H9 (cell line): Measurements from ENCODE around the gene SPTBN2. TPM values are rescaled to one million over a fixed set of nuclear protein-coding genes. Genes with fewer than 3 reads are reported as not detected.

ENCODE experiments used
- DNase-seq: peaks from one replicate; pipeline ENCODE4 v3.0.0-alpha.2; 2017
- H2AFZ ChIP-seq: one replicate; pipeline ENCODE4 v1.6.1; 2013; ENCODE audit warnings: mild to moderate bottlenecking, low read length, control low read depth, moderate library complexity
- H2AK5ac ChIP-seq: 2 replicates; pipeline ENCODE4 v1.6.1; 2013; ENCODE audit warnings: low read length, control low read depth, mixed read lengths; ENCODE audit not compliant: insufficient read length
- H2BK120ac ChIP-seq: one replicate; pipeline ENCODE4 v1.6.1; 2013; ENCODE audit warnings: low read depth, mild to moderate bottlenecking, low read length, control low read depth, inconsistent platforms; ENCODE audit not compliant: poor library complexity, severe bottlenecking
- H2BK12ac ChIP-seq: 2 replicates; pipeline ENCODE4 v1.6.1; 2013; ENCODE audit warnings: low read length, control low read depth, mixed read lengths, low read depth; ENCODE audit not compliant: insufficient read length
- H2BK15ac ChIP-seq: 2 replicates; pipeline ENCODE4 v1.6.1; 2013; ENCODE audit warnings: low read depth, low read length, control low read depth
- H2BK20ac ChIP-seq: one replicate; pipeline ENCODE4 v1.6.1; 2013; ENCODE audit warnings: low read depth, mild to moderate bottlenecking, low read length, control low read depth, inconsistent platforms; ENCODE audit not compliant: poor library complexity, severe bottlenecking
- H2BK5ac ChIP-seq: 2 replicates; pipeline ENCODE4 v1.6.1; 2013; ENCODE audit warnings: low read length, control low read depth, mixed read lengths; ENCODE audit not compliant: insufficient read length
- H3K14ac ChIP-seq: 2 replicates; pipeline ENCODE4 v1.6.1; 2013; ENCODE audit warnings: low read length, control low read depth; ENCODE audit not compliant: insufficient read depth
- H3K18ac ChIP-seq: 2 replicates; pipeline ENCODE4 v1.6.1; 2013; ENCODE audit warnings: low read depth, mild to moderate bottlenecking, mixed read lengths, low read length, control low read depth; ENCODE audit not compliant: insufficient read length
- H3K23ac ChIP-seq: 2 replicates; pipeline ENCODE4 v1.6.1; 2013; ENCODE audit warnings: low read length, control low read depth, mixed read lengths, low read depth; ENCODE audit not compliant: insufficient read length
- H3K23me2 ChIP-seq: 2 replicates; pipeline ENCODE4 v1.6.1; 2013; ENCODE audit warnings: low read depth, mild to moderate bottlenecking, mixed read lengths, low read length, control low read depth; ENCODE audit not compliant: insufficient read length, poor library complexity, severe bottlenecking
- H3K27ac ChIP-seq: 2 replicates; pipeline ENCODE4 v1.5.1; 2013; ENCODE audit warnings: low read length, control low read depth, mixed read lengths, low read depth; ENCODE audit not compliant: insufficient read length
- H3K27me3 ChIP-seq: 2 replicates; pipeline ENCODE4 v1.6.1; 2013; ENCODE audit warnings: low read length, control low read depth, inconsistent platforms; ENCODE audit not compliant: insufficient read depth
- H3K4ac ChIP-seq: 2 replicates; pipeline ENCODE4 v1.6.1; 2013; ENCODE audit warnings: low read depth, mild to moderate bottlenecking, control low read depth, inconsistent platforms, low read length, moderate library complexity
- H3K4me1 ChIP-seq: 2 replicates; pipeline ENCODE4 v1.6.1; 2013; ENCODE audit warnings: low read length, control low read depth, inconsistent platforms; ENCODE audit not compliant: insufficient read depth
- H3K4me2 ChIP-seq: 2 replicates; pipeline ENCODE4 v1.6.1; 2013; ENCODE audit warnings: low read length, control low read depth, mixed read lengths; ENCODE audit not compliant: insufficient read length, insufficient read depth
- H3K56ac ChIP-seq: 2 replicates; pipeline ENCODE4 v1.6.1; 2013; ENCODE audit warnings: low read depth, mild to moderate bottlenecking, mixed read lengths, low read length, control low read depth; ENCODE audit not compliant: insufficient read length
- H3K79me1 ChIP-seq: 2 replicates; pipeline ENCODE4 v1.6.1; 2013; ENCODE audit warnings: low read depth, mild to moderate bottlenecking, moderate library complexity, low read length, control low read depth, inconsistent platforms; ENCODE audit not compliant: insufficient read depth, poor library complexity, severe bottlenecking
- H3K79me2 ChIP-seq: 2 replicates; pipeline ENCODE4 v1.6.1; 2013; ENCODE audit warnings: low read length, control low read depth, inconsistent platforms; ENCODE audit not compliant: insufficient read depth
- H3K9ac ChIP-seq: 2 replicates; pipeline ENCODE4 v1.6.1; 2013; ENCODE audit warnings: low read length, control low read depth, mixed read lengths; ENCODE audit not compliant: insufficient read length; ENCODE audit errors: extremely low read depth
- H3K9me3 ChIP-seq: one replicate; pipeline ENCODE4 v1.6.1; 2013; ENCODE audit warnings: low read depth, low read length, inconsistent platforms; ENCODE audit not compliant: control insufficient read depth
- H3T11ph ChIP-seq: one replicate; pipeline ENCODE4 v1.6.1; 2013; ENCODE audit warnings: mild to moderate bottlenecking, low read length, control low read depth, inconsistent platforms
- H4K20me1 ChIP-seq: one replicate; pipeline ENCODE4 v1.6.1; 2013; ENCODE audit not compliant: control insufficient read depth, insufficient read length, insufficient read depth
- H4K5ac ChIP-seq: 2 replicates; pipeline ENCODE4 v1.6.1; 2013; ENCODE audit warnings: low read depth, mild to moderate bottlenecking, mixed read lengths, low read length, control low read depth; ENCODE audit not compliant: insufficient read length
- H4K8ac ChIP-seq: replicated peaks from 2 replicates; pipeline ENCODE4 v1.6.1; 2013; ENCODE audit warnings: low read length, control low read depth, mixed read lengths, low read depth; ENCODE audit not compliant: insufficient read length
- H4K91ac ChIP-seq: 2 replicates; pipeline ENCODE4 v1.6.1; 2013; ENCODE audit warnings: low read depth, mild to moderate bottlenecking, moderate library complexity, mixed read lengths, low read length, control low read depth; ENCODE audit not compliant: insufficient read length
- H3K27ac Mint-ChIP-seq, 3 experiments: 2 replicates in 2 of 3; 3 replicates in 1 of 3; pipeline ENCODE4 v1.8.0; 2020 to 2021; ENCODE audit warnings: mixed read lengths in 3 of 3, mild to moderate bottlenecking in 1 of 3, moderate library complexity in 1 of 3
- H3K27me3 Mint-ChIP-seq: 2 replicates; pipeline ENCODE4 v1.8.0; 2021; ENCODE audit warnings: low read depth, mild to moderate bottlenecking, moderate library complexity, mixed read lengths
- H3K36me3 Mint-ChIP-seq, 3 experiments: 2 replicates in 2 of 3; 3 replicates in 1 of 3; pipeline ENCODE4 v1.8.0; 2020 to 2021; ENCODE audit warnings: low read depth in 3 of 3, mixed read lengths in 3 of 3; ENCODE audit not compliant: insufficient read depth in 1 of 3
- H3K4me1 Mint-ChIP-seq, 2 experiments: 2 replicates each; pipeline ENCODE4 v1.8.0; 2020; ENCODE audit warnings: mixed read lengths in 2 of 2
- H3K4me3 Mint-ChIP-seq, 2 experiments: 2 replicates in 1 of 2; 3 replicates in 1 of 2; pipeline ENCODE4 v1.8.0; 2020 to 2021; ENCODE audit warnings: mild to moderate bottlenecking in 2 of 2, mixed read lengths in 2 of 2, moderate library complexity in 1 of 2
- H3K9me3 Mint-ChIP-seq, 2 experiments: 2 replicates in 1 of 2; 3 replicates in 1 of 2; pipeline ENCODE4 v1.8.0; 2020; ENCODE audit warnings: mild to moderate bottlenecking in 2 of 2, mixed read lengths in 2 of 2, moderate library complexity in 1 of 2
- CTCF ChIP-seq: fragments of 200-600 bp; sonication (generic); conservative IDR thresholded peaks from 3 replicates; pipeline ENCODE4 v1.8.0; 2021; ENCODE audit warnings: antibody characterized with exemption, mild to moderate bottlenecking
- WGBS: extraction: QIAGEN DNeasy Blood & Tissue Kit; methylation state at CpG from one replicate; pipeline ENCODE4 v1.1.7; 2013; ENCODE audit warnings: missing lambda C conversion rate, low lambda C conversion rate, mixed read lengths; ENCODE audit not compliant: insufficient read length; ENCODE audit errors: extremely low coverage; 5-methylcytosine and 5-hydroxymethylcytosine counted together
- total RNA-seq: library from RNA; stranded (reverse); gene quantifications from 2 replicates; pipeline ENCODE4 v1.2.1, GENCODE V29; 2021

SPTBN2 gene
- total RNA-seq, 1 experiment from 2014 or later = 80.4 TPM

DNA sequence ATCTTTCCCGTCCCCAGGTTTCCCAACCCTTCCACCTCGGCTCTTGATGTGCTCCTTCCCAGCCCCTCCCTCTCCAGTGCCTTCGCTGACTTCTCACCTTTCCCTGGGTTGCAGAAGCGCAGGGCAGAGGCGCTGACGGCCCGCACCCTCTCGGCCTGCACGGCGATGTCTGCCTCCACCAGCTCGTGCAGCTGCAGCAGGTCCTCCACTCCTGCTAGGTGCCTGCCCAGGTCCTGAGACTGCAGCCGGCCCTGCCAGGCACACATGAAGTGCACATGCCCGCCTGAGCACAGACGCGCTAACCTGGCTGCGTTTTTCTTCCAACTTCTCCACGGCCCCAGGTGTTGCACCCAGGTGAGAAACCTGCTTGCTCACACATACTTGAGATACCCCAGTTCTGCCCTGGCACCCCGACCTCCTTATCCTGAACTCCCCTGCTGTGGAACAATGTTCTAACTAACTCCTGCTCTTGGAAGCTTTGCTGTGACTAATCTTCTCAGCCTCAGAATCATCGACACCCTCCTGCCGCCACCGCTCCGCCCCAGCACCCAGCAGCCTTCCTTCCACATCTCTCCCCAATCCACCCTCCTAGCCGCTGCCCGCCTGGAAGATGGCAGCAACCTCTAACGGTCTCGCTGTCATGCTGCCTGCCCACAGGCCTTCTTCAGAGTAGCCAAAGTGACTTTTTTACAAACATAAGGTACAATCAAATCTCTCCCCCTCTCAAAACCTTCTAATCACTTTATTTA, 23.3 kb downstream of the SPTBN2 start:
- Histone ChIP-seq H3K4me2 (no peak overlapping the region), H2BK5ac (no peak overlapping the region), H2AK5ac (no peak overlapping the region), H2BK12ac (no peak overlapping the region), H2AFZ (no peak overlapping the region), H3K9me3 (no peaks in the 10 kb centered on the region), H3K9ac (no peak overlapping the region), H3K27ac (no peak overlapping the region), H3K56ac (no peak overlapping the region), H3K4ac (no peak overlapping the region), H3K27me3 (no peaks in the 10 kb centered on the region), H4K20me1 (no peaks in the 10 kb centered on the region), H3T11ph (no peak overlapping the region), H2BK120ac (no peak overlapping the region), H4K8ac (no peak overlapping the region), H3K4me1 (no peaks in the 10 kb centered on the region), H3K79me1 (no peaks in the 10 kb centered on the region), H3K79me2 (no peaks in the 10 kb centered on the region), H2BK15ac (no peak overlapping the region), H3K18ac (no peak overlapping the region), H3K23ac (no peak overlapping the region), H4K5ac (no peak overlapping the region), H3K23me2 (no peaks in the 10 kb centered on the region), H3K14ac (no peak overlapping the region; the same call in 1 of the 2 replicates), H4K91ac (no peak overlapping the region), H2BK20ac (no peak overlapping the region)
- Mint-ChIP-seq H3K9me3 (no peaks in the 10 kb centered on the region), H3K27ac (peak overlapping the region in 2 of 3 experiments; percentile 26 to 45; a peak in 4 of 7 replicates), H3K4me1 (no peaks in the 10 kb centered on the region), H3K36me3 (peaks cover 20 to 74% (median 67%) of the 10 kb centered on the region in 3 experiments; a peak in 6 of 7 replicates), H3K4me3 (no peak overlapping the region), H3K27me3 (no peaks in the 10 kb centered on the region)
- WGBS = no CpG with 5 or more reads among the region's 26 CpGs
- DNase-seq = no peak
- no peak for TF ChIP-seq CTCF
